ENCODE measurements around the gene ATP2B1.

Gene ATP2B1

DNA sequence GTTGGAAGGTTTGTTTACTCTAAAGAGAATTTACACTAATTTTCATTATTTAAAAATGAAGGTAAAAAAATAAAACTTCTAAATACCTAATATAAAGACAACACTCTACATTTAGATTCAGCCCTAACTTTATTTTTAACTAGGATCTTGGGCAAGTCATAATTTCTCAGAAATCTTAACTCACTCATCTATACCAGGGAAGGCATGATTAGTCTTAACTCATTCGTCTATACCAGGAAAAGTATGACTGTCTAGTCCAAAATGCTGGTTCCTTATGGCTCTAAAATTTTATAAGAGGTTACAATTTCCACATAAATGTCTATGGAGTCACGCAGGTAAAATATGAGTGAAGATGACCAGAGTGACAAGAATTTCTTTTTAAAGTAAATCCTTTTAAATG lies 130.1 kb downstream of the ATP2B1 start:
- DNase-seq (no peak), ATAC-seq (no peak)

DNA sequence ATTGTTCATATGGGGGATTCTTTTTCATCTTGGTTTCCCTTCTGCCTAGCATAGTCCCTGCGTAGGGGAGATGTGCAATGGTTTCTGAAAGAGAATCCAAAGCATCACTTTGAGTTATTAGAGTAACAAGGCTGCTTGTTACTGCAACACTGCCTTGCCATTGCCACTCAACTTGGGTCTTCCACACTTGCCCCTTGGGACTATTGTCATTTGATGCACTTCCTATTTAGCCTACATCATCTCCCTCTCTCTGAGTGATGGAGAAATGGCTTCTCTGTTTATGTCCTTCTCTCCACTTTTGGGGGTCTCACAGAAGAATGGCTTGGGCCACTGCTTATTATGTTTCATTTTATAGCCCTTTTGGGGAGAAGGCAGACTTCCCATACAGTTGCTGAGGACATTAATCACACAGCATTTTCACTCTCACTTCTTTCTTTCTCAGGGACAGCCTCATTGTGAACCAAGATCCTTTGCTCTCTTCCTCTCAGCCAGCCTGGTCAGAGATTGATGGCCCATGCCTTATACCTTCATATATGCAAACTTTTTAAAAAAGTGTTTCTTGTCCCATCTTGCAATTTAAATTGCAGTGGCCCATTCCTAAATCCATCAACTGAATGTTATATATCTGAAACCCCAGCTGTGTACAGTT lies 131.9 kb downstream of the ATP2B1 start:
- no peak for ATAC-seq
- no peak for DNase-seq

GRCh38 chr12:89575374-89575773 lies 133.3 kb downstream of the ATP2B1 start:
- ATAC-seq: no peak
- DNase-seq: no peak

DNA sequence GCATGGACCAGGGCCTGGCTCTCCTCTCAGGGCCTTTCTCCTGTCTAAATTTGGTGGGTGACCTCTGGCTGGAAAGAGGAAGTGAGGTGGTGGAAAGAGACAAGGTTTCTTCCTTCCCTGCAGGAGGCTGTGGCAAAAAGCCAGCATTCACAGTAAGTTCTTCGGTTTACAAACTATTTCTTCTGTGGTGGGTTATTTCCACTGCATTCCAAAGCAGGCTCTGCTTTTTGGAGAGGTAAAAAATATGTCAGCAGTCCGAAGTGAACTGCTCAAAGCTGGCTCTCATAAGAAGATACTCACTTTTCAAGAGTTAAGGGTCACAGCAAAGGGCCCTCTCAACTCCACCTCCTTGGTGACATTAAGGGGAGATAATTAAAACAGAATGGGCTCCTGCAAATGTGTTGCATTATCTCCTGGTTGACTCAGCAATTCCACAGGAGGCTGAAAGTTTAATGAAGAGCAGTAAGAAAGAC lies 133.9 kb downstream of the ATP2B1 start:
- no peak for DNase-seq
- ATAC-seq: no peak

GRCh38 chr12:89573051-89573810 lies 135.4 kb downstream of the ATP2B1 start:
- DNase-seq: no peak
- no peak for ATAC-seq

- ATAC-seq: no peak
- no peak for DNase-seq
Observed at GRCh38 chr12:89571491-89572195, 137.0 kb downstream of the ATP2B1 start.

GRCh38 chr12:89568484-89568883 lies 140.2 kb downstream of the ATP2B1 start:
- DNase-seq (no peak), ATAC-seq (no peak)

- no peak for ATAC-seq
- no peak for DNase-seq
Observed at GRCh38 chr12:89567691-89568239, 140.9 kb downstream of the ATP2B1 start.

DNA sequence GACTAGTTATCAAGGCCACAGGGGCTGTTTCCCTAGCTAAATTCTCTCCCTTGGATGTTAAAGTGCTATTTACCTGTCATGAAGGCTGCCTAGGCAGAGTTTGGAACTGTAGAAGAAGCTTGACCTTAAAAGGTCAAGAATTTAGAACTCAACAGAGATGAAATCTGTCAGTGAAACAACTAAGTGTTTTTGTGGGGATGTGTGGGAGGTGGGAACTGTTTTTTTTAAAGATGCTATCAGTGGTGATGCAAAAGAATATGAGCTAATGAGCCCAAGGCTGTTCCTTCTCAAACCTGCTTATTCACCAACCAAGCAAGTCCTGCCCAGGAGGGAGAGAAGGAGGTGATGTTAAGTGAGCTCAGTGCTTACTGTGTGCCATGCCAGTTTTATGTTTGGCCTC lies 142.0 kb downstream of the ATP2B1 start:
- ATAC-seq (peak; percentile 87), DNase-seq (no peak)

GRCh38 chr12:89565002-89565401 lies 143.6 kb downstream of the ATP2B1 start:
- no peak for ATAC-seq
- no peak for DNase-seq

DNA sequence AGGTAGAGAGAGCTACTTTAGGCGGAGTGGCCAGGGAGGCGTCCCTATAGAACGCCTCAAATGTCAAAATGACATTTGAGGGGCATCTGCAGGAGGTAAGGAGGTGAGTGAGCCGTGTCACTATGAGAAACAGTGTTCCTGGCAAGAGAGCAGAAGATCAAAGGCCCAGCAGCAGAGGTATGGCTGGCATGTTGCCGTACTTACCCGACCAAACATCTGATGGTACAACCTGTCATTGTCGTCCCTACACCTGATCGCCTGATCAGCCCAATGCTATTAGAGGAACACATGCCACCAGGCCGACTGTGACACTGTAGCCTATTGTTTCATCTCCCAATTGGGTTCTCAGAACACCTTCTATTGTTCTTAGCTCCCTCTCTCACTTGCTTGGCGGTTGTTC lies 148.9 kb downstream of the ATP2B1 start:
- no peak for DNase-seq
- no peak for ATAC-seq

DNA sequence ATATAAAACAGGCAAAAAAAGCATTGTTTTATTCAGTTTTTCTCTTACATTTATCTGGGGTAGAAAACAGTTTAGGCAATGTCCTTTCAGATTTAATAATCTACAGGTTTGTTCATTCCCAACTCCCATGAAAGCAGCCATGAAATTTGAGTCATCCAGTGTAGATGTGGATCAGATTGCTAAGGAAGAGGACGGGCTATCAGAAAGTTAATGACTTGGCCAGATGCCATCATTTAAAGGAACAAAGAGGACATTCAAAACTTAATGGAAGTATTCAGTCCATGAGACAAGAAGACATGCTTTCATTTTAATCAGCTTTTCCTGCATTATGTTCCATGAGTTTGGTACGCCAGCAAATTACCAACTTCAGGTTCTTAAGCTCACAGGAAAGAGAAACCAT lies 151.7 kb downstream of the ATP2B1 start:
- no peak for DNase-seq

GRCh38 chr12:89552376-89552775 lies 156.3 kb downstream of the ATP2B1 start:
- no peak for ATAC-seq
- no peak for DNase-seq

More for the DNA sequence above, 151.7 kb downstream of the ATP2B1 start:
- ATAC-seq: no peak

GRCh38 chr12:89551747-89552146 lies 156.9 kb downstream of the ATP2B1 start:
- ATAC-seq: no peak
- DNase-seq: no peak

DNA sequence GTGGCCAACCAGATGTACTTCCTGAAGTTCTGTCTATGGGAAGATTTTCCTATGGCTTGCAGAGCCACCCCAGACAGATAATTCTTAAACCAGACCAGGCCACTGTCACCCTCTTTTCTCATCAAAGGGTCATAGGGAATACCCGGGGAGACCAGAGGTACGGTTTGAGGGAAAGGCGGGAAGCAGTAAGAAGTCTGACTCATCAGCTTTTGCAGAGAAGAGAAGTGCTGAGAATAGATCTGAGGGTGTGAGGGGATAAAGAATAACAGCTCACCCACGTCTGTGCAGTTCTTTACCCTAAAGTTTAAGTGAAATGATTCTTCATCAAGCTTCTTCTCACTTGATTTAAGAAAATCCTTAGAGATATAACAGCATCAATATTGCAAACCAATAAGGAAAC lies 161.5 kb downstream of the ATP2B1 start:
- ATAC-seq (no peak), DNase-seq (no peak)

- ATAC-seq: no peak
- DNase-seq: no peak
Observed at GRCh38 chr12:89546151-89546550, 162.5 kb downstream of the ATP2B1 start.

DNA sequence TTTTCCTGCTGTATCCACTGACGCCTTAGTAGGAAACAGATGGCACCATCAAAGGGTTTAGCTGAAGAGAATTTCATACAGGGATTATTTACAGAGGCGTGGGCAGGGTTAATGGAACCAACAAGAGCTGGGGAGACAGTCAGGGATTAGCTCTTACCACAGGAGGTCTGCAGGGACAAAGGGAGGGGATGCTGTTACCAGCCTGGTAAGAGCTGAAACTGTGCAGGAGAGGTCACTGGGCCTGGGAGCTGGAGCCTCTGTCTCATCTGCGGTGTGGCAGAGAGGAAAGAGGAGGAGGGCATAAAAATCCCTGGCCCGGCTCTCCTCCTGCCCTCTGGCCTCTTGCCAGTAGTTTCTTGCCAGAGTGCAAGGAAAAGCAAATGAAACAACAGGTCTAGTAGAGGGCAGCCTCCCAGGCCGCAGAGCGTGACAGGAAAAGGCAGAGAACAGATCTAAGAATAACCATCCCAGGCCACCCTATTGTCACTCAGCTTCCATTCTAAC lies 163.9 kb downstream of the ATP2B1 start:
- no peak for ATAC-seq
- DNase-seq: no peak

- no peak for ATAC-seq
- no peak for DNase-seq
Observed at GRCh38 chr12:89544022-89544421, 164.6 kb downstream of the ATP2B1 start.

DNA sequence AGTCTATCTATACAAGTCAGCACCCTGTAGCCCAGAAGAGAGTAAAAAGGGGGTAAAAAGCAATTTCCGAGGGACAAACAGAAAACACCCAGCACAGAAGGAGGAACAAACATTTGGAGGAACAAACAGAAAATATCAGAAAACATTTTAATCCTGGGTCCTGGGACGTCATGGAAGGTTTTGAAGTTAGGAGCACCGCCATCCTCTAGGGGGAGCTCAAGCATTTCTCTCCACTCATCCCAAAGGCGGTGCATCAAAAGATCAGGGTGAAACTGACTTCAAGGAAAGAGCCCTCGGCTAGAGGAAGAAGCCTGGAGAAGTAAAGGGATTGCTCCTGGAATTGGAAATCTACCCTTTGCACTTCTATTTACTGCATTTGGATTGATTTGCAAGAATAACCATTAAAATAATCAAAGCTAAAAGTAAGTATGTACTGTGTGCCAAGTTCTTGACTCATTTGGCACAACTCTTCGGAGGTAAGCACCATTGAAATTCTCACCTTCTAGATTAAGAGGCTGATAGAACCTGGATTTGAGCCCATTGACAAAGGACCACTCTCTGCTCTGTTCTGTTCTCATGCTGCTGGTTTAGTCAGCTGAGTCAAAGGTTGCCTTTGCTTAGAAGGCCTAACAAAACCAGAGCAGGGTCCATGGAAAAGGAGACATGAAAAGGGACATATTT lies 165.6 kb downstream of the ATP2B1 start:
- ATAC-seq (peak; percentile 71), DNase-seq (peak; percentile 68)

DNA sequence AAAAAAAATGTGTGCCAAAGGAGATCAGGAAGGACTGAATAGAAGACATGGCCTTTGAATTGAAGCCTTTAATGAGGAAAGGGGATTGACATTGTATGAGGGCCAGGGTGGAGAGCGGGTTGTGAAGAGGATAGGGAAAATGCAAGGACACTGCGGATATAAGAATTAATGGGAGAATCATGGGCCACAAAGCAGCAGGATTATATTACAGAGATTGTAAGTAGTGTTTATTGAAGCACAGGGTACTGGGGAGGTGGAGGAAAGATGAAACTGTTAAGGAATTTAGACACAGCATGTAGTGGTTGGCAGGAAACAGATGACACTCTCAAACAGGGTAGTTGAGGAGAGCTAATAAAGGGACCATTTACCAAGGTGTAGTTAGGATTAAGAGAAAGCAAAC lies 166.4 kb downstream of the ATP2B1 start:
- DNase-seq (no peak), ATAC-seq (no peak)

- DNase-seq (no peak), ATAC-seq (no peak)
Observed at GRCh38 chr12:89540586-89540985, 168.1 kb downstream of the ATP2B1 start.

All from stimulated activated naive CD8-positive, alpha-beta T cell treated with anti-CD3 and anti-CD28 coated beads, Interleukin-15, Interleukin-2, amounts not matched to agents 100 U/mL and 50 U/mL, for 24 hours (primary cell).